Upper lobe of left lung (tissue), 4 donors: ENCODE results near the gene NPHP1.
"Not testable (repeated sequence)": the region's sequence is repeated elsewhere in the genome, so short reads cannot be mapped to it uniquely, and the experiment has no call there.

Source experiments
- EP300 ChIP-seq, 4 donors: sonication (generic); formaldehyde crosslinking; IDR thresholded peaks; one replicate each; pipeline ENCODE4 v1.5.1; 2017; ENCODE audit warnings: antibody characterized with exemption in 4 of 4, control low read depth in 2 of 4
- POLR2A ChIP-seq, 4 donors: fragments of 450-650 bp; IDR thresholded peaks; one replicate each; pipeline ENCODE4 v1.5.1; 2016 to 2017; ENCODE audit warnings: antibody characterized with exemption in 4 of 4, mild to moderate bottlenecking in 2 of 4
- POLR2AphosphoS5 ChIP-seq, 2 donors: sonication (generic); formaldehyde crosslinking; IDR thresholded peaks; one replicate each; pipeline ENCODE4 v1.5.1; 2017; ENCODE audit warnings: antibody characterized with exemption in 2 of 2
- TF ChIP-seq, protein P1 (sequence below), 6 experiments: fragments of 450-650 bp in 4 of 6; fragments of 200-600 bp in 2 of 6; sonication (generic) in 2 of 6; IDR thresholded peaks; one replicate each; pipeline ENCODE4 v1.5.1; 2016 to 2019; ENCODE audit warnings: antibody characterized with exemption in 6 of 6

DNA sequence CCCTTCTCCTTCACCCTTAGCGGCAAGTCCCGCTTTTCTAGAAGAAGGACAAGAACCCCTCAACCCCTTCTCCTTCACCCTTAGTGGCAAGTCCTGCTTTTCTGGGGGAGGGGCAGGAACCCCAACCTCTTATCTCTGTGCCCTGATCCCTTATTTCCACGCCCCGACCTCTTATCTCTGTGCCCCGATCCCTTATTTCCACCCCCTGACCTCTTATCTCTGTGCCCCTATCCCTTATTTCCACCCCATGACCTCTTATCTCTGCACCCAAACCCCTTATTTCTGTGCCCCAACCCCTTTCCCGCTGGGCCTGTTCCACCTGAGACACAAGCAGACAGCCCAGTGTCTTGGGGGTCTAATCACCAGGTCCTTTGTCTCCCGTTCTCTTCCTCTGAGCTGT, 14.1 kb upstream of the NPHP1 start:
- TF ChIP-seq, protein P1, sequence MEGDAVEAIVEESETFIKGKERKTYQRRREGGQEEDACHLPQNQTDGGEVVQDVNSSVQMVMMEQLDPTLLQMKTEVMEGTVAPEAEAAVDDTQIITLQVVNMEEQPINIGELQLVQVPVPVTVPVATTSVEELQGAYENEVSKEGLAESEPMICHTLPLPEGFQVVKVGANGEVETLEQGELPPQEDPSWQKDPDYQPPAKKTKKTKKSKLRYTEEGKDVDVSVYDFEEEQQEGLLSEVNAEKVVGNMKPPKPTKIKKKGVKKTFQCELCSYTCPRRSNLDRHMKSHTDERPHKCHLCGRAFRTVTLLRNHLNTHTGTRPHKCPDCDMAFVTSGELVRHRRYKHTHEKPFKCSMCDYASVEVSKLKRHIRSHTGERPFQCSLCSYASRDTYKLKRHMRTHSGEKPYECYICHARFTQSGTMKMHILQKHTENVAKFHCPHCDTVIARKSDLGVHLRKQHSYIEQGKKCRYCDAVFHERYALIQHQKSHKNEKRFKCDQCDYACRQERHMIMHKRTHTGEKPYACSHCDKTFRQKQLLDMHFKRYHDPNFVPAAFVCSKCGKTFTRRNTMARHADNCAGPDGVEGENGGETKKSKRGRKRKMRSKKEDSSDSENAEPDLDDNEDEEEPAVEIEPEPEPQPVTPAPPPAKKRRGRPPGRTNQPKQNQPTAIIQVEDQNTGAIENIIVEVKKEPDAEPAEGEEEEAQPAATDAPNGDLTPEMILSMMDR (IDR thresholded peaks at IDR 0.05), result not testable (repeated sequence)
- TF ChIP-seq POLR2AphosphoS5, EP300, POLR2A (IDR thresholded peaks at IDR 0.05): not testable (repeated sequence)
